SK-N-SH (cell line): ENCODE data around the gene NGF. TPM values are rescaled to one million over a fixed set of nuclear protein-coding genes. Genes with fewer than 3 reads are reported as not detected.

Experiments used
- CTCF ChIA-PET: fragments of 300-600, 350-600 bp; formaldehyde crosslinking; extraction: SDS; loops from one replicate; lab custom pipeline; 2021; lab: Yijun Ruan, JAX
- POLR2A ChIA-PET: fragments of 350-600 bp; sonication (Branson Sonifier 250); formaldehyde crosslinking; extraction: SDS; loops from one replicate; lab custom pipeline; 2020; ENCODE audit warnings: antibody characterized with exemption, inconsistent platforms; lab: Yijun Ruan, JAX
- DNase-seq: peaks from one replicate; pipeline ENCODE4 v3.0.0; 2012
- H2AFZ ChIP-seq: fragments of 200-600 bp; sonication (generic); 2 replicates; pipeline ENCODE4 v1.8.1; 2016; ENCODE audit warnings: antibody characterized with exemption, mild to moderate bottlenecking, low read depth
- H3F3A ChIP-seq: fragments of 200-600 bp; sonication (generic); replicated peaks from 2 replicates; pipeline ENCODE3; 2016; ENCODE audit warnings: antibody characterized with exemption, mild to moderate bottlenecking; ENCODE audit not compliant: insufficient read depth
- H3K27ac ChIP-seq, 2 experiments: fragments of 200-500 bp in 1 of 2; fragments of 200-600 bp in 1 of 2; sonication (Bioruptor generic) in 1 of 2; sonication (generic), shearing (Covaris generic) in 1 of 2; 2 replicates each; pipeline versions ENCODE4 v1.5.1 to v1.6.1; 2014 to 2016; ENCODE audit warnings: low read depth in 2 of 2, inconsistent platforms in 1 of 2, low read length in 1 of 2, mild to moderate bottlenecking in 1 of 2, mixed read lengths in 1 of 2
- H3K27me3 ChIP-seq: fragments of 200-600 bp; sonication (generic), shearing (Covaris generic); 2 replicates; pipeline ENCODE4 v1.6.1; 2016; ENCODE audit warnings: mixed run types; ENCODE audit not compliant: insufficient read depth
- H3K36me3 ChIP-seq, 2 experiments: fragments of 200-500 bp in 1 of 2; fragments of 200-600 bp in 1 of 2; sonication (Bioruptor generic) in 1 of 2; sonication (generic) in 1 of 2; replicated peaks in 1 of 2; 2 replicates each; pipeline versions ENCODE3 to v1.5.1; 2014 to 2016; ENCODE audit warnings: low read length in 1 of 2, mild to moderate bottlenecking in 1 of 2; ENCODE audit not compliant: insufficient read depth in 2 of 2, control insufficient read depth in 1 of 2
- H3K4me1 ChIP-seq, 2 experiments: fragments of 200-500 bp in 1 of 2; fragments of 200-600 bp in 1 of 2; sonication (Bioruptor generic) in 1 of 2; sonication (generic), shearing (Covaris generic) in 1 of 2; 2 replicates each; pipeline versions ENCODE4 v1.5.1 to v1.6.1; 2014 to 2016; ENCODE audit warnings: low read depth in 1 of 2, low read length in 1 of 2, mixed run types in 1 of 2; ENCODE audit not compliant: insufficient read depth in 2 of 2, control insufficient read depth in 1 of 2
- H3K4me2 ChIP-seq: fragments of 200-600 bp; sonication (generic), shearing (Covaris generic); 2 replicates; pipeline ENCODE4 v1.6.1; 2017; ENCODE audit warnings: mixed run types
- H3K4me3 ChIP-seq, 2 experiments: fragments of 200-500 bp in 1 of 2; fragments of 200-600 bp in 1 of 2; sonication (Bioruptor generic) in 1 of 2; sonication (generic), shearing (Covaris generic) in 1 of 2; 2 replicates each; pipeline versions ENCODE4 v1.5.1 to v1.8.1; 2014 to 2016; ENCODE audit warnings: low read depth in 2 of 2, inconsistent platforms in 1 of 2, low read length in 1 of 2, mild to moderate bottlenecking in 1 of 2, mixed read lengths in 1 of 2, moderate library complexity in 1 of 2
- H3K79me2 ChIP-seq: fragments of 200-600 bp; sonication (generic); 2 replicates; pipeline ENCODE4 v1.8.1; 2017; ENCODE audit warnings: mild to moderate bottlenecking; ENCODE audit not compliant: insufficient read depth
- H3K9ac ChIP-seq: fragments of 200-600 bp; sonication (generic); 2 replicates; pipeline ENCODE4 v1.6.1; 2017; ENCODE audit warnings: mixed run types
- H3K9me2 ChIP-seq: fragments of 200-600 bp; sonication (generic); 2 replicates; pipeline ENCODE4 v1.6.1; 2017; ENCODE audit warnings: mixed run types
- H3K9me3 ChIP-seq: fragments of 200-600 bp; sonication (generic); 2 replicates; pipeline ENCODE4 v1.6.1; 2017; ENCODE audit warnings: mixed run types, mild to moderate bottlenecking, moderate library complexity
- H4K20me1 ChIP-seq: fragments of 200-600 bp; sonication (generic); 2 replicates; pipeline ENCODE4 v1.6.1; 2017; ENCODE audit warnings: mild to moderate bottlenecking, mixed run types; ENCODE audit not compliant: insufficient read depth
- ELF1 ChIP-seq: IDR thresholded peaks from 2 replicates; pipeline ENCODE4 v1.4.0; 2012
- EP300 ChIP-seq, 2 experiments: IDR thresholded peaks; 2 replicates each; pipeline versions ENCODE4 v1.4.0 to v1.6.1; 2012; ENCODE audit warnings: borderline replicate concordance in 1 of 2, low read depth in 1 of 2, low read length in 1 of 2
- FOSL2 ChIP-seq: IDR thresholded peaks from 2 replicates; pipeline ENCODE4 v1.4.0; 2012; ENCODE audit warnings: low read depth, mild to moderate bottlenecking, moderate library complexity, borderline replicate concordance
- FOXJ3 ChIP-seq: sonication (generic); formaldehyde crosslinking; IDR thresholded peaks from 2 replicates; pipeline ENCODE4 v1.5.1; 2020; ENCODE audit warnings: mild to moderate bottlenecking, missing genetic modification reagents
- FOXM1 ChIP-seq: IDR thresholded peaks from 2 replicates; pipeline ENCODE4 v1.4.0; 2012; ENCODE audit warnings: low read depth, mild to moderate bottlenecking
- JUND ChIP-seq: IDR thresholded peaks from 2 replicates; pipeline ENCODE4 v1.4.0; 2012
- MAX ChIP-seq: IDR thresholded peaks from 2 replicates; pipeline ENCODE4 v1.4.0; 2012; ENCODE audit warnings: low read depth
- MEF2A ChIP-seq: IDR thresholded peaks from 2 replicates; pipeline ENCODE4 v1.4.0; 2012; ENCODE audit warnings: low read depth, borderline replicate concordance
- MXI1 ChIP-seq: IDR thresholded peaks from 2 replicates; pipeline ENCODE4 v1.6.1; 2012; ENCODE audit warnings: mild to moderate bottlenecking, low read depth, low read length, improper control_type of control experiment
- PBX3 ChIP-seq: IDR thresholded peaks from 2 replicates; pipeline ENCODE4; 2012
- POLR2AphosphoS5 ChIP-seq: IDR thresholded peaks from 2 replicates; pipeline ENCODE4 v1.6.1; 2012; ENCODE audit warnings: low read depth, low read length
- RXRA ChIP-seq: IDR thresholded peaks from 2 replicates; pipeline ENCODE4 v1.4.0; 2012; ENCODE audit warnings: low read depth, mild to moderate bottlenecking, borderline replicate concordance
- SMC3 ChIP-seq: IDR thresholded peaks from 2 replicates; pipeline ENCODE4 v1.6.1; 2012; ENCODE audit warnings: low read depth, low read length, improper control_type of control experiment
- TCF12 ChIP-seq: IDR thresholded peaks from 2 replicates; pipeline ENCODE4 v1.4.0; 2012
- TEAD4 ChIP-seq: IDR thresholded peaks from 2 replicates; pipeline ENCODE4 v1.4.0; 2012; ENCODE audit warnings: mild to moderate bottlenecking, borderline replicate concordance; ENCODE audit not compliant: insufficient read depth
- USF2 ChIP-seq: fragments of 150-350 bp; IDR thresholded peaks from 2 replicates; pipeline ENCODE4 v1.6.1; 2017; ENCODE audit warnings: antibody characterized with exemption, low read length, low read depth, borderline replicate concordance
- YY1 ChIP-seq: IDR thresholded peaks from 2 replicates; pipeline ENCODE4 v1.4.0; 2012; ENCODE audit warnings: low read depth, mild to moderate bottlenecking
- WGBS: methylation state at CpG from one replicate; pipeline ENCODE4 v1.1.6; 2017; ENCODE audit warnings: low lambda C conversion rate; 5-methylcytosine and 5-hydroxymethylcytosine counted together
- polyA plus RNA-seq, 3 experiments: library from polyadenylated mRNA; depleted of rRNA; stranded (reverse); fragments of >200 nt; gene quantifications; 2 replicates each; pipeline ENCODE4 v1.2.3, GENCODE V29; 2012

The NGF gene
- polyA plus RNA-seq, 1 of the 3 experiments (the other 2 are of a cell fraction), result 75.8 TPM

- Histone ChIP-seq H3K4me1 (peaks cover 28 to 46% of the 10 kb centered on the region in 2 experiments; a peak in 3 of 4 replicates), H2AFZ (no peak overlapping the region), H3K9ac (no peak overlapping the region), H3K36me3 (peaks cover 2 to 15% of the 10 kb centered on the region in 2 experiments), H3K4me3 (no peak overlapping the region), H3K27ac (peak overlapping the region in 1 of 2 experiments; percentile 46; a peak in 2 of 4 replicates), H3K79me2 (peaks cover 96% of the 10 kb centered on the region), H4K20me1 (no peaks in the 10 kb centered on the region), H3K4me2 (no peak overlapping the region), H3K9me3 (no peaks in the 10 kb centered on the region), H3K9me2 (no peaks in the 10 kb centered on the region), H3F3A (peaks cover 12% of the 10 kb centered on the region), H3K27me3 (no peaks in the 10 kb centered on the region)
- CTCF ChIA-PET, result interaction anchor here (0.7 to 1.3 kb wide), 4 partner anchors 15 to 283 kb away, joined by 3 to 4 read pairs (median 3); no protein-coding TSS in a partner anchor
- no peak for DNase-seq
- POLR2A ChIA-PET, result no interaction called here
- WGBS, result 100% methylated on average over 1 of the region's 1 CpG
- TF ChIP-seq FOXJ3 (no peak), TCF12 (no peak), MEF2A (no peak), MXI1 (no peak), USF2 (no peak), TEAD4 (no peak), RXRA (no peak), MAX (no peak), JUND (no peak), SMC3 (no peak), EP300 (IDR thresholded peaks at IDR 0.05; ENCODE audit: borderline replicate concordance in 1 of 2, low read depth in 1 of 2, low read length in 1 of 2) (no peak), FOXM1 (no peak), POLR2AphosphoS5 (no peak), ELF1 (no peak), YY1 (no peak)
These were observed 24.9 kb downstream of the NGF start for GRCh38 chr1:115313182-115313581.

GRCh38 chr1:115312742-115313141 is 25.3 kb downstream of the NGF start:
- H3K9ac ChIP-seq, result no peak overlapping the region
- peak overlapping the region in 1 of 2 experiments; percentile 46; a peak in 2 of 4 replicates for H3K27ac ChIP-seq
- H3K4me1 ChIP-seq, result peaks cover 26 to 46% of the 10 kb centered on the region in 2 experiments; a peak in 3 of 4 replicates
- peaks cover 94% of the 10 kb centered on the region for H3K79me2 ChIP-seq
- DNase-seq, result no peak
- H4K20me1 ChIP-seq, result no peaks in the 10 kb centered on the region
- no peak overlapping the region for H3K4me2 ChIP-seq
- no peaks in the 10 kb centered on the region for H3K27me3 ChIP-seq
- ChIA-PET POLR2A (no interaction called here), CTCF (interaction anchor here (0.7 to 1.3 kb wide), 4 partner anchors 16 to 283 kb away, joined by 3 to 4 read pairs (median 3); no protein-coding TSS in a partner anchor)
- no peak overlapping the region for H3K4me3 ChIP-seq
- TF ChIP-seq FOSL2, result no peak
- no peak for TF ChIP-seq JUND
- no peak for TF ChIP-seq PBX3
- H3K9me3 ChIP-seq, result no peaks in the 10 kb centered on the region
- H3K9me2 ChIP-seq, result no peaks in the 10 kb centered on the region
- H3K36me3 ChIP-seq, result peaks cover 2 to 15% of the 10 kb centered on the region in 2 experiments
- H3F3A ChIP-seq, result peaks cover 12% of the 10 kb centered on the region
- no peak overlapping the region for H2AFZ ChIP-seq
